Fibroblast of skin of right biceps (primary cell): ENCODE data around the gene BLZF1.
"Not testable (repeated sequence)": the region's sequence is repeated elsewhere in the genome, so short reads cannot be mapped to it uniquely, and the experiment has no call there.

ENCODE experiments used
- DNase-seq: peaks from one replicate; pipeline ENCODE4 v3.0.0-alpha.2; 2013

The BLZF1 gene

GRCh38 chr1:169367686-169368405 lies at the start of gene BLZF1, which contains the start of gene NME7:
Gene BLZF1 (plus strand): TSS chr1:169368195. CDS start chr1:169369523, 1,328 bp downstream.
Gene NME7 (minus strand): TSS chr1:169367797. CDS start chr1:169367710, 87 bp downstream.
- DNase-seq = peak; percentile 96

DNA sequence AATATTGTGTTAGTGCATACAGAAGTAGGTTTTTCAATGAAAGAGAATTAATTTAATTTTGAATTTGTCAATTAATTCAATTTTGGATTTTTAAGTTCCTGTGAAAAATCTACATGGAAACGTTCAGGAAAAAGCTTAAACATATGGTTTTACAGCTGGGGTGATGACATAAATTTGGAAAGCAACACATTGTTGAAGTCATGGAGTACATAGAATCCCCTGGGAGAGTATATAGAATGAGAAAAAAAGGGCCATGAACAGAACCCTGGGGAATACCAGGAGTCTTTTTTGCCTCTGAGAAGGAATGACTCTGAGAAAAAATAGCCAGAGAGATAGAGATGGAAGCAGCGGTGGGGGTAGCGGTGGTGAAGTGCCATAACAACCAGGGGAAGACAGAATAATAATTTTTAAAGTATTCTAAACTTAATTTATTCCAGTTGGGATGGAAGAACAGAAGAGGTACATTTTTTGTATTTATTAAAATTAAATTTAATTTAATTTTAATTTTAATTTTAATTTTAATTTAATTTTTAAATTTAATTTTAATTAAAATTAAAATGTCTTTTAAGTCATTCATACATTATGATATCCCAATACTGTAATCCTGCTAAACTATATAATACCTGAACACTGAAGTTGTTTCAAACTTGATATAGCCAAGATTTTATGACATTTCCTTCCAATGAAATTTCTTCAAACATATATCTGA lies 49.3 kb upstream of the BLZF1 start:
- DNase-seq = peak; percentile 21

GRCh38 chr1:169321539-169321938 lies 46.5 kb upstream of the BLZF1 start:
- peak; percentile 54 for DNase-seq

GRCh38 chr1:169322138-169322537 lies 45.9 kb upstream of the BLZF1 start:
- DNase-seq = no peak

DNA sequence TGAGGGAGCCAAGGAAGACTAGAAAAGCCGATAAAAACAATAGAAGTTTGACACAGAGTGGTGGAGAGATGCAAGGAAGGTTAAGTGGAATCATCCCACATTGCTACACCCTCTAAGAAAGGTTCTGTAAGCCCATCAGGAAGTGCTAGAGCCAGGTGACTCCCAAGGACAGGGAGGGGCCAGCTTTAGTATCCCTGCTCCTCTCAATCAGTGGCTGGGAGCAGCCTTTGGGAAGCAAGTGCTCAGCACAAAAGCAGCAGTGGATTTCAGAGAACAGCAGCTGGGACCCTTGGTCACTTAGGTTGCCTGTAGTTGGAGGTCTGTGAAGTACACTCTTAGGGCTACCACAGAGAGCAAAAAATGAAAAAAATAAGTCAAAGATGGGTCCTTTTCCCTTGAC lies 42.9 kb upstream of the BLZF1 start:
- DNase-seq = no peak

DNA sequence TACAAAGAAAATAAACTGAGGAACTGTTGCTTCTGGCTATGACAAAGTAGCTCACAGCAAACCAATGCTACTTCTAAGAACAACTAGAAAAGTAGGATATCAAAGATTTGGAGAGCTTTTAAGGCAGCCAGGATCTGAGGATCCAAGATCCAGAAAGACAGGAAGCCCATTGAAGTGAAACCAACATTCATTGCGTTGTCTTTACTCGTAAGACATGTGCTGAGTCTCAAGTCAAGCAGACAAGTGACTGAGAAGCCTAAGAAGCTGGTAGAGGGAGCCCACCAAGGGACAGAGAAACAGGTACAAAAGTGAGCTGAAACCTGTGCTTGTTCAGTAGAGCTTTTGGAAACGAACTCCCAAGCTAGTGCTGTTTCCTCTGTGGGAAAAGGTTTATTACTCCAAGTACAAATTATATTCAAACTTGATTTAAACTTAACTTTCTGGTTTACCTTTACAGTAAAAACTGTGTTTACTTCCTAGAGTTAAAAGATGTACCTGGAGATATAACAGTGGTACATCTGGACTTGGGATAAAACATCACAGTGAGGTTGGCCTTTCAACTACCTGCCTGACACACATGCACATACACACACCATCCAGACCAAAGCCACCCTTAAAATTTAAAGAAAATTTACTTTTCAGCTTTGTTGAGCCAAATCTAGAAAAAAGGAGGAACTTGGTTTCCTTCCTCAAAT lies 41.6 kb upstream of the BLZF1 start:
- DNase-seq = no peak

DNA sequence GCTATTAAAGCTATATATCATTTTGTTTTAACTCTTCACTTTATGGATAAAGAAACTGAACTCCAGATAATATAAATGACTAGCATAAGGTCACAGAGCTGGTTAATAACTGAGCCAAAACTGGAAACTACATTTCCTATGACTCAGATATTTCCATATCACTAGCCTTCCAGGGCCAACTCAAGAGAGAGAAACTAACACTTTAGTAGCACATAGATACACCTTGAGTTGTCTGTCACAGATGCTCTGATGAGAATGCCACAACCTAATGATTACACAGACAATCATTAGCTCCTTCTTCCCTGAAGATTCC lies 41.1 kb upstream of the BLZF1 start:
- peak; percentile 22 for DNase-seq

DNA sequence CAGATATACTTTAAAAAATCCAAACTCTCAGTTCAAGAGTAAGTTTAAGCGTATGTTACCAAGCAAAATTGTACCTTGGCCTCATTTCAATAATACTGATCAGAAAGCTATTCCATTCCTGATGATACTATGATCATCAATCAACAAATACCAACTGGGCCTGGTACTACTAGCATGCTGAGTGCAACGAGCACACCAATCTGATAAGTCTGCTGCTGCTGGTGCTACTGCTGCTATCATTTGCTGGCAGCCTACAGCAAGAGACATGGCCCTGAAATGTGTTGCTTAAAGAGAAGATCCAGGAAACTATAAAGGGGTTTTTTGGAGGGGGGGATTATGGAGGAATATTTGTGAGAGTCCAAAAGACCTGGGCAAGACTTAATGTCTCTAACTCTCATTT lies 40.1 kb upstream of the BLZF1 start:
- DNase-seq = no peak

GRCh38 chr1:169329383-169329782 lies 38.6 kb upstream of the BLZF1 start:
- no peak for DNase-seq

DNA sequence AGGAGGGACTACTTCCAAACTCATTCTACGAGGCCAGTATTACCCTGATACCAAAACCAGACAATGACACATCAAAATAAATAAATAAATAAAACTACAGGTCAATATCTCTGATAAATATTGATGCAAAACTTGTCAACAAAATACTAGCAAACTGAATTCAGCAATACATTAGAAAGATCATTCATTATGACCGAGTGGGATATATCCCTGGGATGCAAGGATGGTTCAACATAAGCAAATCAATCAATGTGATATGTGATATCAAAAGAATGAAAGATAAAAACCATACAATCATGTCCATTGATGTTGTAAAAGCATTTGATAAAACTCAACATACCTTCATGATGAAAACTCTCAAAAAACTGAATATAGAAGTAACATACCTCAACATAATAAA lies 37.1 kb upstream of the BLZF1 start:
- no peak for DNase-seq

- not testable (repeated sequence) for DNase-seq
These were observed 33.3 kb upstream of the BLZF1 start for GRCh38 chr1:169334727-169335126.

DNA sequence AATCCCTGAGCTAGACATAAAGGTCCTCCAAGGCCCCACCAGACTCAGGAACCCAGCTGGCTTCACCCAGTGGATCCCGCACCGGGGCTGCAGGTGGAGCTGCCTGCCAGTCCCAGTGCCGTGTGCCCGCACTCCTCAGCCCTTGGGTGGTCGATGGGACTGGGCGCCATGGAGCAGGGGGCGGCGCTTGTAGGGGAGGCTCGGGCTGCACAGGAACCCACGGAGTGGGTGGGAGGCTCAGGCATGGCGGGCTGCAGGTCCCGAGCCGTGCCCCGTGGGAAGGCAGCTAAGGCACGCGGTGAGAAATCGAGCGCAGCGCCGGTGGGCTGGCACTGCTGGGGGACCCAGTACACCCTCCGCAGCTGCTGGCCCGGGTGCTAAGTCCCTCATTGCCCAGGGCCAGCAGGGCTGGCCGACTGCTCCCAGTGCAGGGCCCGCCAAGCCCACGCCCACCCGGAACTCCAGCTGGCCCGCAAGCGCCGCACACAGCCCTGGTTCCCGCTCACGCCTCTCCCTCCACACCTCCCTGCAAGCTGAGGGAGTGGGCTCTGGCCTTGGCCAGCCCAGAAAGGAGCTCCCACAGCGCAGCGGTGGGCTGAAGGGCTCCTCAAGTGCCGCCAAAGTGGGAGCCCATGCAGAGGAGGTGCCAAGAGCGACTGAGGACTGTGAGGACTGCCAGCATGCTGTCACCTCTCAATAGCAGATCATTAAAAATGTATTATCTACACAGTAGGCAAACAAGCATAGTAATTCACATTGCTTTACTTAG lies 30.9 kb upstream of the BLZF1 start:
- not testable (repeated sequence) for DNase-seq

DNA sequence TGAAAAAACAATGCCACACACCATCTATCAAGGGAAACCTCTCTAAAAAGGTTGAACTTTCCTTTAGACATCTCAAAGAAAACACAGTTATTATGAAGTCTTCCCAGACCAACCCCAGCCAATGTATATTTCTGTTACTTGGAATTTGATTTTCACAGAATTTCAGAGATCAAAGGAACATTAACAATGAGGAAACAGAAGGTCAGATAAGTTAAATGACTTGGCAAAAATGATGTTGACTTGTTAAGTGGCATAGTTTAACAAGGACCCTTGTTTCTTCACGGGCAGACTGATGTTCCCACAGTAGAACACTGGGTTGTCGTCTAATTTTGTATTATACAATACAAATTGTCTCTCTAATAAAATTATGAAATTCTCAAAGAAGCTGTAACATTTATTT lies 29.4 kb upstream of the BLZF1 start:
- no peak for DNase-seq

GRCh38 chr1:169339773-169340172 lies 28.2 kb upstream of the BLZF1 start:
- no peak for DNase-seq

DNA sequence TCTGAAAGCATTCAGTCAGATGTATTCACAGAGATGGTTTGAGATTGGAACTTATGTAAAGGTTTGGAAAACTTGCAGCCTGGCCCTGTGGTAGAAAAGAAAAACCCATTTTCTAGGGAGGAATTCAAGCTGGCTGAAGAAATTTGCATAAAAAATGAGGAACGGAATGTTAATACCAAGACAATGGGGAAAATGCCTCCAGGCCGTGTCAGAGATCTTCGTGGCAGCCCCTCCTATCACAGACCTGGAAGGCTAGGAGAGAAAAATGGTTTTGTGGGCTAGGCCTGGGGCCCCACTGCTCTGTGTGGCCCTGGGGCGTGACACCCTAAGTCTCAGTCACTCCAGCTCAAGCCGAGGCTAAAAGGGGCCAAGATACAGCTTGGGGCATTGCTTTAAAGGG lies 27.1 kb upstream of the BLZF1 start:
- DNase-seq = no peak

- not testable (repeated sequence) for DNase-seq
These were observed 25.9 kb upstream of the BLZF1 start for GRCh38 chr1:169342096-169342495.

DNA sequence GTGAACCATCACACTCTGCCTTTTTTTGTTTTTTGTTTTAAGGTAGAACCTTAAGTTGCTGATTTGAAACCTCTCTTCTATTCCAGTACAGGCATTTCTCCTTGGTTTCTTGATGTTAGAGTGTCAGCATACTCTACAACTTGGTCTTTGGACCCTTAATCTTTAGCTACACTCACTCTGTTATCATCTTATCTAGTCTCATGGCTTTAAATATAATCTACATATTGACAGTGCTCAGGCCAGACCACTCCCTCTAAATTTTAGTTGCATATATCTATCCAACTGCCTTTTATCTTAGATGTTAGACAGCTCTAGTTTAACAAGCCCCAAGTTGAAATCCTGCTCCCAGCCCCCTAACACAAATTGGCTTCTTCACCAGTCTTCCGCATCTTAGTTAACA lies 22.5 kb upstream of the BLZF1 start:
- no peak for DNase-seq

- DNase-seq = no peak
These were observed 21.9 kb upstream of the BLZF1 start for GRCh38 chr1:169346036-169346589.

DNA sequence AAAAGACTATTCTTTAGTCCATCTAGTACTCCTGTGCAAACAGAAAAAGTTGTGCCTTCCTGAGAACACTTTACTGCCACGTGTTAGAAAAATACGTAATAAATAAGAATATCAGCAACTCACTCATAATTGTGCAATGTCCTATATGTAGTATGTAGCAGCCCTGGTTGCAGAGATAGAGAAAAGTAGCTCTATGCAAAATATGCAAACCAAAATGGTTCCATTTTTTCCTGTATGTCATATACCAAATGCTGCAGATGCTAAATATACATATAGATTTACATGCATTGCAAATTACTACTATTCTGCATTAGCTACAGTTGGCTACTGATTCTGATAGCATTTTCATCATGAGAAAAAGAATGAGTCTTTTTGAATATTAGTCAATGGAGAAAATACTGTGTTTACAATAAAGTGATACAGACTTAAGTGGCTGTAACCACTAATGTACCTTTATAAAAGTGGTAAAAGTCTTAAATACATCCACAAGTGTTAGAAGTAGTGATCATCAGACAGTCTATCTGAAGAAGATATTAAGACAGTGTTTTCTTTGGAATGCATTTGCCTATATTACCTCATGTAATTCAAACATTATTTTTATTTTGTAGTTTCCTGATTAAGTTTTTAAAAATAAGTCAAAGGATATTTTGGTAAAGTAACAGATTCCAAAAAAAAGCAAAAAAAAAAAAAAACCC lies 20.2 kb upstream of the BLZF1 start:
- no peak for DNase-seq

DNA sequence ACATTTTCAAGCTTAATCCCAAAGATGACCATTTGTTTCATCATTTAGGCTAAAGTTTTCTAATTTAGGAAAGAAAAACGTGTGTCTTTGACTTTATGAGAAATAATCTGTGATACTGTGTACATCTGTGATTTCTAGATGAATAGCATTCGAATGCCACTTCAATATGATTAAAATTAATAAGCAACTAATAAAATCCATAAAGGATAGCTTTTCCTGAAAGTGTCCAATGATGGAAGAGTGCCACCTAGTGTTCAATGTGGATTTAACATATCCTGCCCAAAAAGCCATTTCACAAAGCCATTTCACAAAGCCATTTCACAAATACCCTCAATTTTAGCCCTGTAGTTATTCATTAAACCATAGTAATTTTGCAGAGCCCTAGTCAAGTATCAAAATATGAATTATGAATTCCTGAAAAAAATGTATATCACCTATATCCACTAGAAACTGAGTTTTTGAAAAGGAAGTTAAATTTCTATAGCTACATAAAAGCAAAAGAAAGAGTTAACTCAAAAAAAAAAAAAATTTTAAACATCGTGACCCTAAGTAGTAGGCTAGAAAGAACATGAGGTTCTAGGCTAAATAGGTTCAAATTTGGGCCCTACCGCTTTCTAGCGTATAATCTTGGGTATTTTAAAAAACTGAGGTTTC lies 19.5 kb upstream of the BLZF1 start:
- peak; percentile 46 for DNase-seq

- DNase-seq = no peak
These were observed 7.6 kb upstream of the BLZF1 start for GRCh38 chr1:169360415-169360814.

- DNase-seq = peak; percentile 42
These were observed 6.7 kb upstream of the BLZF1 start for GRCh38 chr1:169361281-169361680.
